GM18868 (cell line): ENCODE results near the gene ZNF207.
"Not testable (repeated sequence)": the region's sequence is repeated elsewhere in the genome, so short reads cannot be mapped to it uniquely, and the experiment has no call there.

Experiments used
- ATAC-seq: cut with Tn5 transposase; IDR thresholded peaks from one replicate; pipeline ENCODE4 v1.9.1; 2021; ENCODE audit warnings: mild to moderate bottlenecking, moderate library complexity; ENCODE audit not compliant: unreplicated experiment

Gene ZNF207

GRCh38 chr17:32333187-32333586, 16.8 kb upstream of the ZNF207 start:
- ATAC-seq = no peak

DNA sequence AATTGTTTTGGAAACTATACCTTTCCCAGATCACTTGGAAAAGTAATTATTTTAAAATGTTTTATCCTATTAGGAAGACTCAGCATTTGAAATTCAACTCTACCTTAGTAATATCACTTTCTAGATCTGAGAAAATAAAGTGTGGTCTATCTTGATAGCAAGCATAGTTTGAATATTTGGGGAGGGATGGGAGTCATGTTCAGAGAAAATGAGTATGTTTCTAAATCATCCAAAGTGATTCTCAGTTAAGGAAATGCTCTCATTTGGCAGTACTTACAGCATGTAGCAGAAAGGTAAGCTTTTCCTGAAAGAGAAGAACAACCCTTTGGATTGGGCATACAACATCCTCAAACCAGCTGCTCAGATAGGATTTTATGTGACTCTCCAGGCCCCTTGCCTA, 14.9 kb upstream of the ZNF207 start:
- ATAC-seq = no peak

DNA sequence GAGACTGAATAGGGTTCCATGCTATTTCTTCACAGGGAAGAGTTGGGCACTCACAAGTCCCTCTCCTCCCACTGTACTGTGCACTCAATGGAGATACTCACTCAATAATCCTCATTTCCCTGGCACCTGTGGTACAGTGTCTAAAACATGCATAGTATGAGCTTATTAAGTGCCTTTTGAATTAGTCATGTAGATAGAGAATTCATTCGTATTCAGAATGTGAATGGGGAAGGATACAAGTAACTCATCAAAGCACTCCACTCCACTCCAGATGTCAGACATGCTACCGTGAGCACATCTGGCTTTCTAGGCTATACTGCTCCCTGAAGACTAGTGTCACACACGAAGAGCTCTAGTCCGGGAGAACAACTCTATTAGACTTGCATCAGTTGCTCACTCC, 14.3 kb upstream of the ZNF207 start:
- no peak for ATAC-seq

DNA sequence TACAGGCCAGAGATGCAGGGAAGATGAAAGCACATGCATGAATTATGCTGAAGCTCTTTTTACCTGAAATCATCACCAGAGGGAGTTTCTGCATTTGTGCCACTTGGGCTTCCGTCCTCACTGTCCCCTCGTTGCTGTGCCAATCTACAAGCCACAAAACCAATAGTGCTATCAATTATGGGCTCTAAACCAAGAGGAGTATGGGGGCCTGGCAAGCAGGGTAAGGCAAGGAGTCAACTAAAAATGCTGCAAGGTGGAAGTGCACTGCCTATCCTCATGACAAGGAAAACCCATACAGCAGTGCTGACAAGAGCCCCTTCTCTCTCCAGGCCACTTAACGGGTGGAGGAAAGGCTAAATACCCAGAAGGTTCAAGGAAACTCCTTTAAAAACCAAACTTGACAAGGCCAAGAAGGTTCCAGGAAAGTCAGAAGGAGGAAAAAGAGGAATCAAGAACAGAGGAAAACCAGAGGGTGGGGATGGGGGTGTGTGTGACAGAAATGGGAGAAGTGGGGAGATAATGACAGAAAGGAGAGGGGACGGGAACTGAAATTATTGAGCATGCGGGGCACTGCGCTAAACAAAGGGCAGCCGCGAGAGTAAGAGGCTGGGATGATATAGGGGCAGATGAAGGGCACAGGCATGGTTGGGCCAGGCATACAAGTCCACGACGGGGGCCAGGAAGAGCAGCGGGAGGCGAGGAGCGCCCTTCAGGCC, 8.7 kb upstream of the ZNF207 start:
- peak; percentile 14 for ATAC-seq

GRCh38 chr17:32341857-32342602, 7.9 kb upstream of the ZNF207 start, which contains the start of gene C17orf75:
TSS of gene C17orf75 (minus strand) at chr17:32342173. CDS start at chr17:32342139, 34 bp downstream.
- peak; percentile 74 for ATAC-seq

- no peak for ATAC-seq
Measured at GRCh38 chr17:32342603-32343325, 7.2 kb upstream of the ZNF207 start.

DNA sequence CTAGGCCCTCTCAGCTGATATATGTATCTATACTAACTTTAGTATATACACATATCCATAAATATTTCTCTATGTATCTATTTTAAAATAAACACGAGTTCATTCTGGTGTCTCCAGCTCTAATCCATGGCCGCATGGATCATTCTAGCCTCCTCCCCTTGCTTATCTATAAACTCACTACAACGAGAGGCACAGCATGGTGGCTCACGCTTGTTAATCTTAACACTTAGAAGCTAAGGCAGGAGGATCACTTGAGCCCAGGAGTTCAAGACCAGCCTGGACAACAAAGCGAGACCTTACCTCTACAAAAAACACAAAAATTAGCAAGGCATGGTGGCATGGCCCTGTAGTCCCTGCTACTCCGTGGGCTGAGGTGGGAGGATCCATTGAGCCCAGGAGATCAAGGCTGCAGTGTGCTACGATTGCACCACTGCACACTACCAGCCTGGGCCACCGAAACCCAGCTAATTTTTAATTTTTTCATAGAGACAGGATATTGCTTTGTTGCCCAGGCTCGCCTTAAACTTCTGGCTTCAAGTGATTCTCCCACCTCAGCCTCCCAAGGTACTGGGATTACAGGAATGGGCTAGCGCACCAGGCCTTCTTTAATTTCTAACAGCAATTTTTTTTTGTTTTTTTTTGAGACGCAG, 3.9 kb upstream of the ZNF207 start:
- ATAC-seq = no peak

GRCh38 chr17:32348483-32348800, 1.5 kb upstream of the ZNF207 start:
- ATAC-seq = no peak

GRCh38 chr17:32349503-32349853, 479 bp upstream of the ZNF207 start:
- ATAC-seq = no peak

DNA sequence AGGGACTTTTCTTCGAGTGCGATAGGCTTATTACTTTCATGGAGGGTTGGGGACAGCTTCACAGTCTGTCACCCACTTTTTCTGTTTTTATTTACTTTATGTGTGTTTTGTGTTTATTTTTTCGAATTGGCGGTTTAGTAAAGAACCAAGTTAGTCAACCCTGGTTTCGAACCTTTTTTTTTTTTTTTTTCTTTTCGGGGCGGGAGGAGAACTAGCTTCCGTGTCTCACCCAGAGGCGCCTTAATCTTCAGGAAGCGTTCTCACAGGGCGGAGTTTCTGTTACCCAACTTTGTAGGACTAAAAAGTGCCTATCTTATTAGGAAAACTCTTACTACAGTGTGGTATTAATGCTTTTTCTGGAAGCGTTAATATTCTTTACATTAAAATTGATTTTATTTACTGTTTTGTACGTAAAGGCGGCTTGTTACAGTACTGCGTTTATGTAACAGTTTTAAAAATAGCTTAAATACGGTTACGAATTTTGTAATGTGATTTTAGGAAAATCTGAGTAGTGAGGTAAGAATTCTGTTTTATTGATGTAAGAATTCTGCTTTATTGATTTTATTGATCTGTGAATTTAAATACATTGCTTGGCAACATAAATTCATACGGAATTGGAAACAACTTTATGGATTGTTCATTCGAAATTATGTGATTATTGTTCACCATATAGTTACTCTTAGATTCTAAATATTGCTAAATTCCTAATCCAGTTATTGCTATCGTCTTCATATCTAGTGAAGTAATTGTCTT, 885 bp downstream of the ZNF207 start:
- no peak for ATAC-seq

GRCh38 chr17:32352734-32353133, 2.8 kb downstream of the ZNF207 start:
- ATAC-seq = not testable (repeated sequence)

- ATAC-seq = no peak
Measured at GRCh38 chr17:32355649-32356377, 5.9 kb downstream of the ZNF207 start.

GRCh38 chr17:32356378-32356743, 6.4 kb downstream of the ZNF207 start:
- no peak for ATAC-seq

DNA sequence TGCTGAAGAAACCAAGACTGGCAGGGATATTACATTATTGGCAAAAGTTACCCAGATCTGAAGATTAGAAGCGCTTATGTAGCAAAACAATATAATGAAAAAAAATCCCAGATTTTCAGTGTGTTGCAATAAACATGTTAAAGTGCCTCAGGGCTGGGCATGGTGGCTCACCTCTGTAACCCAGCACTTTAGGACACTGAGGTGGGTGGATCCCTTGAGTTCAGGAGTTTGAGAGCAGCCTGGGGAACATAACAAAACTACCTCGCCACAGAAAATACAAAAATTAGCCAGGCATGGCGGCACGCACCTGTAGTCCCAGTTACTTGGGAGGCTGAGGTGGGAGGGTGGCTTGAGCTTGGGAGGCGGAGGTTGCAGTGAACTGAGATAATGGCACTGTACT, 6.8 kb downstream of the ZNF207 start:
- no peak for ATAC-seq

DNA sequence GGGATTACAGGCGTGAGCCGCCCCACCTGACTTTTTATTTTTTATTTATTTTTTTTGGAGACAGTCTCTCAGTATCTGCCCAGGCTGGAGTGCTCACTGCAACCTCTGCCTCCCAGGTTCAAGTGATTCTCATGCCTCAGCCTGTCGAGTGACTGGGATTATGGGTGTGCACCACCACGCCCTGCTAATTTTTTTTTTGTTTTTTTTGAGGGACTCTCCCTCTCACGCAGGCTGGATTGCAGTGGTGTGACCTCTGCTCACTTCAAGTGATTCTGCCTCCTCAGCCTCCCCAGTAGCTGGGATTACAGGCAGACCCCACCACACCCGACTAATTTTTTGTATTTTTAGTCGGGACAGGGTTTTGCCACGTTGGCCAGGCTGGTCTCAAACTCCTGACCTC, 7.7 kb downstream of the ZNF207 start:
- no peak for ATAC-seq

DNA sequence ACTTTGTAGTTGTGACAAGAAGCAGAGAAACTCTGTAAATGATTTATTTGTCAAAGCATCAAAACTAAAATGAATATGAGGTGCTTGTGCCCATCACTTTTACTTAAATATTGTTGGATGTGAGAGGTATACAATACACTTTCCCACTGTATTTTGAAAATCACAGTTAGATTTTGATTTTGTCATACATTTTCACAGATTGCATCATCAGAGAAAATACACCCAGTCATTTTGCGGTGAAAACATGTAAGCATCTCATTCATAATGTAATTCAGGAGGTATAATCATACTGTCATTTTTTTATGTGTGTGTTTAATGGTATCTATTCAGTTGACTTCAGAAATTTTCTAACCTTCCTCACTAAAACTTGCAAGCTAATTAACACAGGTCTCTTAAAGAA, 11.3 kb downstream of the ZNF207 start:
- no peak for ATAC-seq

GRCh38 chr17:32370426-32370825, 20.5 kb downstream of the ZNF207 start:
- no peak for ATAC-seq

GRCh38 chr17:32382526-32383223, 32.7 kb downstream of the ZNF207 start:
- no peak for ATAC-seq

DNA sequence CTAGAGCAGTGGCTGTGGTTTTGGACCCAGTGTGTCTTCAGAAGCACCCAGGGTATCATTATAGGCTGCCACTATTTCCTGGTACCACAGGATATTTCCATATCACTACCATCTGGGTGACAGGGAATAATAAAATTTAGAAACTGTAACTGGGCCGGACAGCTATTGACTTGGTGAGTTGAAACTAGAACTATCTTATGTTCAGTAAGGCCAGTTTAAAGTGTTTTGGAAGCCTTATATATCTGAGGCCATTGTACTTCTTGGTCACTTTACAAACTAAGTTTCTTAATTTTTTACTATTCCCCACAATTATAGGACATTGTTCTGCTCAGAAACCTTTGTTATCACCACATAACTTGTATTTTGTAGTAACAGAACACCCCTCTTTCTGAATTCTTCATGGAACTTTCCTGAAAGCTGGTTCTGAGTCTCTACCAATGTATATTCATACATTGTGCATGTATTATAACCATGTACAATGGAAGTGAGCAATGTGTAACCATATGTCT, 34.0 kb downstream of the ZNF207 start:
- no peak for ATAC-seq
